DND-41 (cell line): ENCODE data around the gene GGT7.

Experiments used
- CTCF ChIP-seq: IDR thresholded peaks from 2 replicates; pipeline ENCODE4 v1.5.1; 2012; ENCODE audit warnings: borderline replicate concordance, low read length, moderate library complexity, mild to moderate bottlenecking; ENCODE audit not compliant: poor library complexity, severe bottlenecking; ENCODE audit errors: extremely low read depth
- EZH2 ChIP-seq: IDR thresholded peaks from 3 replicates; pipeline ENCODE4 v1.6.1; 2012; ENCODE audit warnings: borderline replicate concordance, low read depth, mild to moderate bottlenecking, moderate library complexity, low read length, inconsistent platforms; ENCODE audit not compliant: severe bottlenecking

DNA sequence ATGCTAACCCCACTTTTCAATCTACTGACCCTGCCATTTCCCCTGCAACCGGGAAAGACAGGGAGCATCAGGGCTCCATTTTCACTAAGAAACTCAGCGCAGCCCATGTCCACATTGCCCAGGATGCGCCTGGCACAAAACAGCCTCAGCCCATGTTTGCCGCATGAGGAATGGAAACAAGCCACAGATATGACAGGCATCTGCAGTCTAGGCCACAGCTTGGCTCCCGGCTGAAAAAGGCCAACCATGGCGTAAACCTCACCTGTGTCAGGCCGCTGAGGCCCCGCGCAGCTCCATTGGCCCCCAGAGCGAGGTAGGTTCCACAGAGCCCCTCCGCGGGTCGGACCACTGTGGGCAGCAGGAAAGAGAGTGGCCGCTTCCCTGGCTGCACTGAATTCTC, 21.7 kb downstream of the GGT7 start:
- TF ChIP-seq CTCF (no peak), EZH2 (no peak)
